Stimulated activated CD8-positive, alpha-beta memory T cell treated with anti-CD3 and anti-CD28 coated beads, Interleukin-4, amount 100 ng/mL, for 1 hour (primary cell): ENCODE results near the gene VLDLR.
"Not testable (repeated sequence)": the region's sequence is repeated elsewhere in the genome, so short reads cannot be mapped to it uniquely, and the experiment has no call there.

ENCODE experiments used
- DNase-seq, 2 donors: peaks; one replicate each; pipeline ENCODE4 v3.0.0-alpha.2; 2020; ENCODE audit warnings: low read depth in 2 of 2, low spot score in 1 of 2

VLDLR gene

GRCh38 chr9:2707256-2707655, 85.7 kb downstream of the VLDLR start:
- DNase-seq: not testable (repeated sequence)
